K562 (cell line): ENCODE measurements around the gene ARSK.

Experiments used
- CBFB ChIP-seq: sonication (generic); formaldehyde crosslinking; IDR thresholded peaks from 2 replicates; pipeline ENCODE4 v1.4.0; 2020; ENCODE audit warnings: mild to moderate bottlenecking, missing genetic modification reagents
- HDGF ChIP-seq: fragments of 450-650 bp; IDR thresholded peaks from 2 replicates; pipeline ENCODE4 v1.6.1; 2016
- HMG20B ChIP-seq: fragments of 250-450 bp; sonication (Bioruptor Pico); IDR thresholded peaks from 2 replicates; pipeline ENCODE4 v1.5.0; 2021; ENCODE audit warnings: mild to moderate bottlenecking
- L3MBTL2 ChIP-seq: fragments of 450-650 bp; IDR thresholded peaks from 2 replicates; pipeline ENCODE4 v1.6.1; 2016; ENCODE audit warnings: mild to moderate bottlenecking, moderate library complexity
- POLR3G ChIP-seq: IDR thresholded peaks from 2 replicates; pipeline ENCODE4 v1.6.1; 2011; ENCODE audit not compliant: insufficient read length, insufficient replicate concordance; ENCODE audit errors: extremely low read depth
- SMARCC2 ChIP-seq: fragments of 450-650 bp; IDR thresholded peaks from 2 replicates; pipeline ENCODE4 v1.6.1; 2017; ENCODE audit warnings: antibody characterized with exemption, moderate library complexity, mild to moderate bottlenecking, low read depth
- STAG1 ChIP-seq: sonication (generic); formaldehyde crosslinking; IDR thresholded peaks from 2 replicates; pipeline ENCODE4 v1.5.0; 2020; ENCODE audit warnings: missing genetic modification reagents, borderline replicate concordance
- TAF9B ChIP-seq: fragments of 450-650 bp; IDR thresholded peaks from 2 replicates; pipeline ENCODE4 v1.6.1; 2018; ENCODE audit warnings: mild to moderate bottlenecking; ENCODE audit not compliant: partially characterized antibody
- TF ChIP-seq, protein P1 (sequence below), 3 experiments: IDR thresholded peaks in 2 of 3; conservative IDR thresholded peaks in 1 of 3; 2 replicates each; pipeline ENCODE4 v1.5.1; 2011 to 2012; ENCODE audit warnings: low read length in 3 of 3, mild to moderate bottlenecking in 3 of 3, control low read depth in 2 of 3, improper control_type of control experiment in 1 of 3, inconsistent platforms in 1 of 3, low read depth in 1 of 3, mixed read lengths in 1 of 3, moderate library complexity in 1 of 3; ENCODE audit not compliant: insufficient read depth in 2 of 3

DNA sequence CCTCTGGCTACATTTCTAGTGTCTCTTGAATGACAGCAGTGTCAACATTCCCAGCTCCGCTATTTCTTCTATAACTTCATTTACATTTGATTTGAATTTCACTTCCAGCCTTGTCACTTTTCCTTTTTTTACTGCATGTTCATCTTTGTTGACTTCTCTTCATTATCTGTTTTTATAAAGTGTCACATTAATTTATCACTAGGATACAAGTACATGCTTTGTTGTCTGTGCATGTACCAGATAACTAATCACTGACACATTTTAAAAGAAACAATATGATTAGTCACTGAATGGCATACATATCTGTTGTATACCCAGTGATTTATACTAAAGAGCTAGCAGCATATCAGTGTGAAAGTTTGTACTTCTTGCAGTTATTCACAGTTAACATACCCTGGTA lies 29.1 kb downstream of the ARSK start:
- no peak for TF ChIP-seq HMG20B
- no peak for TF ChIP-seq POLR3G
- TF ChIP-seq, protein P1, sequence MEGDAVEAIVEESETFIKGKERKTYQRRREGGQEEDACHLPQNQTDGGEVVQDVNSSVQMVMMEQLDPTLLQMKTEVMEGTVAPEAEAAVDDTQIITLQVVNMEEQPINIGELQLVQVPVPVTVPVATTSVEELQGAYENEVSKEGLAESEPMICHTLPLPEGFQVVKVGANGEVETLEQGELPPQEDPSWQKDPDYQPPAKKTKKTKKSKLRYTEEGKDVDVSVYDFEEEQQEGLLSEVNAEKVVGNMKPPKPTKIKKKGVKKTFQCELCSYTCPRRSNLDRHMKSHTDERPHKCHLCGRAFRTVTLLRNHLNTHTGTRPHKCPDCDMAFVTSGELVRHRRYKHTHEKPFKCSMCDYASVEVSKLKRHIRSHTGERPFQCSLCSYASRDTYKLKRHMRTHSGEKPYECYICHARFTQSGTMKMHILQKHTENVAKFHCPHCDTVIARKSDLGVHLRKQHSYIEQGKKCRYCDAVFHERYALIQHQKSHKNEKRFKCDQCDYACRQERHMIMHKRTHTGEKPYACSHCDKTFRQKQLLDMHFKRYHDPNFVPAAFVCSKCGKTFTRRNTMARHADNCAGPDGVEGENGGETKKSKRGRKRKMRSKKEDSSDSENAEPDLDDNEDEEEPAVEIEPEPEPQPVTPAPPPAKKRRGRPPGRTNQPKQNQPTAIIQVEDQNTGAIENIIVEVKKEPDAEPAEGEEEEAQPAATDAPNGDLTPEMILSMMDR (IDR thresholded peaks at IDR 0.05 in 2 of 3, conservative IDR thresholded peaks at IDR 0.05 in 1 of 3; ENCODE audit: insufficient read depth in 2 of 3, low read depth in 1 of 3, low read length in 3 of 3): no peak
- no peak for TF ChIP-seq L3MBTL2
- no peak for TF ChIP-seq HDGF
- no peak for TF ChIP-seq CBFB (CRISPR knock-in tag)
- TF ChIP-seq STAG1 (CRISPR knock-in tag): no peak
- TF ChIP-seq TAF9B: no peak
- TF ChIP-seq SMARCC2: no peak
